ENCODE results near the gene QKI. TPM values are rescaled to one million over a fixed set of nuclear protein-coding genes. Genes with fewer than 3 reads are reported as not detected.

QKI gene
- total RNA-seq, 3 donors from 2014 or later (not counting 1 experiment from before 2014, with no cell fraction given), result 148 to 174 (median 166) TPM

DNA sequence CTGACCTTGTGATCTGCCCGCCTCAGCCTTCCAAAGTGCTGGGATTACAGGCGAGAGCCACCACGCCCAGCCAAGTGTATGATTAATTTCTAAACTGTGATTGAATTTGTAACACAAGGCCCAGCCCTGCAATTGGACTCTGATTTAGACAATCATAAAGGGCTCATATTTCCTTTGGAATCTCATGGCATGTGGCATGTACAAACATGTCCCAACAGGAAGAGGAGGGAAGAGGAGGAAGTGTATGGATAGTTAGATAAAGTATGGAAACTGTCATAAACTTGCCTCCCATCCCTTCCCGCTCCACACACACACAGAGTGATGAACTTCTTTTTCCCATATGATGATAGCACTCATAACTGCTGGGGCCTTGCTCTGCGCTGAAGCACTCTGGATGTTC lies 27.2 kb upstream of the QKI start:
- H3K27ac Mint-ChIP-seq, result no peak overlapping the region
- H3K36me3 ChIP-seq (ENCODE audit: control insufficient read depth, insufficient read depth, low read length), result no peaks in the 10 kb centered on the region
- TF ChIP-seq, protein P1, sequence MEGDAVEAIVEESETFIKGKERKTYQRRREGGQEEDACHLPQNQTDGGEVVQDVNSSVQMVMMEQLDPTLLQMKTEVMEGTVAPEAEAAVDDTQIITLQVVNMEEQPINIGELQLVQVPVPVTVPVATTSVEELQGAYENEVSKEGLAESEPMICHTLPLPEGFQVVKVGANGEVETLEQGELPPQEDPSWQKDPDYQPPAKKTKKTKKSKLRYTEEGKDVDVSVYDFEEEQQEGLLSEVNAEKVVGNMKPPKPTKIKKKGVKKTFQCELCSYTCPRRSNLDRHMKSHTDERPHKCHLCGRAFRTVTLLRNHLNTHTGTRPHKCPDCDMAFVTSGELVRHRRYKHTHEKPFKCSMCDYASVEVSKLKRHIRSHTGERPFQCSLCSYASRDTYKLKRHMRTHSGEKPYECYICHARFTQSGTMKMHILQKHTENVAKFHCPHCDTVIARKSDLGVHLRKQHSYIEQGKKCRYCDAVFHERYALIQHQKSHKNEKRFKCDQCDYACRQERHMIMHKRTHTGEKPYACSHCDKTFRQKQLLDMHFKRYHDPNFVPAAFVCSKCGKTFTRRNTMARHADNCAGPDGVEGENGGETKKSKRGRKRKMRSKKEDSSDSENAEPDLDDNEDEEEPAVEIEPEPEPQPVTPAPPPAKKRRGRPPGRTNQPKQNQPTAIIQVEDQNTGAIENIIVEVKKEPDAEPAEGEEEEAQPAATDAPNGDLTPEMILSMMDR (IDR thresholded peaks at IDR 0.05), result no peak
- no peak for DNase-seq
- no peaks in the 10 kb centered on the region for H3K9me3 ChIP-seq (ENCODE audit: control insufficient read depth, insufficient read depth, low read length)
- H3K36me3 Mint-ChIP-seq, result no peaks in the 10 kb centered on the region
- no peak overlapping the region for H3K27ac ChIP-seq (ENCODE audit: low read length)
- no peak for ATAC-seq
- peaks cover 0 to 3% of the 10 kb centered on the region in 2 donors for H3K27me3 Mint-ChIP-seq (ENCODE audit: low read depth in 2 of 2)
- H3K4me1 ChIP-seq (ENCODE audit: control insufficient read depth, insufficient read depth, low read length), result no peaks in the 10 kb centered on the region
- H3K4me3 ChIP-seq (ENCODE audit: low read length), result no peak overlapping the region
- H3K27me3 ChIP-seq (ENCODE audit: control insufficient read depth, insufficient read depth, low read length), result no peaks in the 10 kb centered on the region
- no peaks in the 10 kb centered on the region for H3K9me3 Mint-ChIP-seq
- whole genome bisulfite sequencing (ENCODE audit: insufficient coverage), result 96% methylated on average over 4 of the region's 5 CpGs
- H3K4me1 Mint-ChIP-seq, result no peaks in the 10 kb centered on the region
- intact Hi-C loops (cut with micrococcal nuclease), result no loop called here
- H3K4me3 Mint-ChIP-seq, result no peak overlapping the region

DNA sequence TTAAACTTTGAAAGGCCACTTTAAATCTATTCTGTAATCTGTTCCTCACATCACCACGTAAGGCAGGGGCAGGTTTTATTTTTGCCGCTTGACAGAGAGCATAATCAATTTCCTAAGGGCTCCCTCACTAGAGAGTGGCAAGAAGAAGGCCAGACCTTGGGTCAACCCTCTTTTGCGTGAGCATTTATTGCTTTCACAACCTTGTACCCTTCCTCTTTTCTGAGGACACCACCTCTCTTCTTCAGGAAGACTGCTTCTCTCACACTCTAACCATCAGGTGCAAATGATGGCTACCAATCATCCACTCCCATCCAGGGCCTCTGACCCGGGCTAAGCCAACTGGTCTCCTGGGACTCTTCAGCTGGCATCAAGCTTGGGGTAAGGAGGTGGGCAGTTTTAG lies 25.2 kb upstream of the QKI start:
- Histone ChIP-seq H3K4me1 (ENCODE audit: control insufficient read depth, insufficient read depth, low read length) (no peaks in the 10 kb centered on the region), H3K9me3 (ENCODE audit: control insufficient read depth, insufficient read depth, low read length) (no peaks in the 10 kb centered on the region), H3K4me3 (ENCODE audit: low read length) (no peak overlapping the region), H3K27me3 (ENCODE audit: control insufficient read depth, insufficient read depth, low read length) (no peaks in the 10 kb centered on the region), H3K36me3 (ENCODE audit: control insufficient read depth, insufficient read depth, low read length) (no peaks in the 10 kb centered on the region), H3K27ac (ENCODE audit: low read length) (no peak overlapping the region)
- no peak overlapping the region for H3K4me3 Mint-ChIP-seq
- H3K4me1 Mint-ChIP-seq, result no peaks in the 10 kb centered on the region
- 81% methylated on average over 4 of the region's 4 CpGs for WGBS (ENCODE audit: insufficient coverage)
- peaks cover 0 to 3% of the 10 kb centered on the region in 2 donors for H3K27me3 Mint-ChIP-seq (ENCODE audit: low read depth in 2 of 2)
- H3K9me3 Mint-ChIP-seq, result no peaks in the 10 kb centered on the region
- TF ChIP-seq, protein P1 (IDR thresholded peaks at IDR 0.05), result no peak
- DNase-seq (no peak), ATAC-seq (no peak)
- intact Hi-C loops (cut with micrococcal nuclease), result no loop called here
- no peaks in the 10 kb centered on the region for H3K36me3 Mint-ChIP-seq
- H3K27ac Mint-ChIP-seq, result no peak overlapping the region

DNA sequence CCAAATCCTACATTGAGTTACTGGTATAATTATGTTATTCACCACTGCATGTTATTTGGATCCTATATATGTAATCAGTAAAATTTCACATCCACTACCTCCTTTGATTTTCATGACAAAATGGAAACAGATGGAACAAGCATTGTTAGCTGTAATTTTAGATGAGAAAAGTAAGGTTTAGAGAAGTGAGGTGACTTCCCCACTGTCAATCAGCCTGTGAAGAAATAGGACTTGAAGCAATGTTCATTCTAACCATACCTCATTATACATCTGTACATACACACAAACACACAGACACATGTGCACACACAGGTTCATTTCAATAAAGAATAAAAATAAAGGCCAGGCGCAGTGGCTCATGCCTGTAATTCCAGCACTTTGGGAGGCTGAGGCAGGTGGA lies 23.7 kb upstream of the QKI start:
- Mint-ChIP-seq H3K4me3 (no peak overlapping the region), H3K36me3 (no peaks in the 10 kb centered on the region), H3K4me1 (no peaks in the 10 kb centered on the region), H3K27ac (no peak overlapping the region), H3K27me3 (ENCODE audit: low read depth in 2 of 2) (peaks cover 7 to 8% of the 10 kb centered on the region in 2 donors), H3K9me3 (no peaks in the 10 kb centered on the region)
- TF ChIP-seq, protein P1 (IDR thresholded peaks at IDR 0.05), result no peak
- DNase-seq, result no peak
- H3K9me3 ChIP-seq (ENCODE audit: control insufficient read depth, insufficient read depth, low read length), result no peaks in the 10 kb centered on the region
- no peaks in the 10 kb centered on the region for H3K4me1 ChIP-seq (ENCODE audit: control insufficient read depth, insufficient read depth, low read length)
- H3K27me3 ChIP-seq (ENCODE audit: control insufficient read depth, insufficient read depth, low read length), result no peaks in the 10 kb centered on the region
- no peak overlapping the region for H3K4me3 ChIP-seq (ENCODE audit: low read length)
- intact Hi-C loops (cut with micrococcal nuclease), result no loop called here
- no peak overlapping the region for H3K27ac ChIP-seq (ENCODE audit: low read length)
- no peak for ATAC-seq
- 89% methylated on average over 1 of the region's 1 CpG for WGBS (ENCODE audit: insufficient coverage)
- H3K36me3 ChIP-seq (ENCODE audit: control insufficient read depth, insufficient read depth, low read length), result no peaks in the 10 kb centered on the region

DNA sequence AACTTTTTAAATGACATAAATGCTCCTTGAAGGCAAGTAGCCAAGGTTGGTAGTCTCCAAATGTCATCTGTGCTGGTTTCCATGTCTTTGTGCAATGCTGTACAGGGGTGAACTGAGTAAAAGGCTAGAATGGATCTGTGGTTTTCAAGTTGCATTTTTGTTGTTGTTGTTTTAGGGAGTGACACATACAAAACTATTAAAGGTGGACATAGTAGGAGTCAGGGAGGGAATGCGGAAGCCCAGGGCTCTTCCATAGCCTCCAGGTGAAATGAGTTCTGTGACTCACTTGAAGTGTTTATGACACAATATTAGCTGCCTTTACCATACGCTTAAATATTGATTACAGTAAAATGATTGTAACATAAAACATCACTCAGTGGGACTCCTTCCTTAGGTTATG lies 22.5 kb upstream of the QKI start:
- intact Hi-C loops (cut with micrococcal nuclease), result no loop called here
- Mint-ChIP-seq H3K36me3 (no peaks in the 10 kb centered on the region), H3K27me3 (ENCODE audit: low read depth in 2 of 2) (peaks cover 15 to 17% of the 10 kb centered on the region in 2 donors), H3K9me3 (no peaks in the 10 kb centered on the region), H3K4me1 (peaks cover 0 to 5% of the 10 kb centered on the region in 2 donors), H3K4me3 (no peak overlapping the region), H3K27ac (no peak overlapping the region)
- Histone ChIP-seq H3K9me3 (ENCODE audit: control insufficient read depth, insufficient read depth, low read length) (no peaks in the 10 kb centered on the region), H3K36me3 (ENCODE audit: control insufficient read depth, insufficient read depth, low read length) (no peaks in the 10 kb centered on the region), H3K27ac (ENCODE audit: low read length) (no peak overlapping the region), H3K4me1 (ENCODE audit: control insufficient read depth, insufficient read depth, low read length) (no peaks in the 10 kb centered on the region), H3K27me3 (ENCODE audit: control insufficient read depth, insufficient read depth, low read length) (no peaks in the 10 kb centered on the region), H3K4me3 (ENCODE audit: low read length) (no peak overlapping the region)
- TF ChIP-seq, protein P1 (IDR thresholded peaks at IDR 0.05), result no peak
- whole genome bisulfite sequencing (ENCODE audit: insufficient coverage), result no CpG with 5 or more reads among the region's 2 CpGs
- no peak for ATAC-seq
- no peak for DNase-seq

Measured in natural killer cell (primary cell).